Coronary artery (tissue), 2 donors: Measurements from ENCODE around the gene GTF3C6.
"Not testable (repeated sequence)": the region's sequence is repeated elsewhere in the genome, so short reads cannot be mapped to it uniquely, and the experiment has no call there.

Experiments
- DNase-seq: peaks from one replicate; pipeline ENCODE4 v3.0.0-alpha.2; 2017; ENCODE audit warnings: low spot score
- H3K27ac ChIP-seq, 2 donors: fragments of 200-600 bp; sonication (generic); one replicate each; pipeline ENCODE4 v1.5.1; 2016 to 2019
- H3K4me3 ChIP-seq: fragments of 200-600 bp; sonication (generic); 2 replicates; pipeline ENCODE4 v1.5.1; 2016; ENCODE audit warnings: mild to moderate bottlenecking, moderate library complexity
- TF ChIP-seq, protein P1 (sequence below): fragments of 200-600 bp; sonication (generic); IDR thresholded peaks from one replicate; pipeline ENCODE4 v1.5.1; 2019; ENCODE audit warnings: antibody characterized with exemption

Gene GTF3C6

DNA sequence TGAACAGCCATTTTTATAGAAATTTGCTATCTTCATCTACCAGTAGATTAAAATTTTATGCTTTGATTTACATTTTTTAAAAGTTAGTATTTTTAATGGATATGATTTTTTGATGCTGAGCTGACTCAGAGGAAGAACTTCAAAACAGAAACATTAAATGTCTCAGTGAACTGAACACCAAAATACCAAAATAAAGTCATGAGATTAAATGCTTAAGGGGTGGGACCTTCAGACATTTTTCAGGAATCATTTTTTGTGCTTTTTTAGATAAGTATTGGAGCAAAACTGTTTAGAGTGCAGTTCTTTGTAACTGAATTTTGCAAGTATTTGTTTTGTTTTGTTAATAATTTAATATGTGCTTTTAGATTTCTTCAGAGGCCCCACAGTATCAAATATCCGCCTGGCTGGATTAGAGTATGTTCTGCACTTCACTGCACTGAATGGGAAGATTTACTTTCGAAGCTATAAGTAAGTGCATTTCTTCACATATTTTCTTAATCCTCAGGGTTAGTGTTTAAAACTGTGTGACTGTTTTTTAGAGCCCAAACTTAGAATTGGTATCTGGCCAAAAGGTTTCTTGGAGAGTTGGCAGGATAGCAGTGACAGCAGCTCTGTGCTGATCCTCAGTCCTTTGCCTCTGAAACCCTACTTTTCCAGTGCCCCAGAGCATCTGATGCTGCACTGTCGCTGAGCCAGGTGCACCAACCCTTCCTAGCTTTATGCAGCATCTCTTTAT is 57.1 kb downstream of the GTF3C6 start:
- Histone ChIP-seq H3K4me3 (no peak overlapping the region), H3K27ac (peak overlapping the region in 1 of 2 donors; percentile 53)
- DNase-seq: no peak
- TF ChIP-seq, protein P1, sequence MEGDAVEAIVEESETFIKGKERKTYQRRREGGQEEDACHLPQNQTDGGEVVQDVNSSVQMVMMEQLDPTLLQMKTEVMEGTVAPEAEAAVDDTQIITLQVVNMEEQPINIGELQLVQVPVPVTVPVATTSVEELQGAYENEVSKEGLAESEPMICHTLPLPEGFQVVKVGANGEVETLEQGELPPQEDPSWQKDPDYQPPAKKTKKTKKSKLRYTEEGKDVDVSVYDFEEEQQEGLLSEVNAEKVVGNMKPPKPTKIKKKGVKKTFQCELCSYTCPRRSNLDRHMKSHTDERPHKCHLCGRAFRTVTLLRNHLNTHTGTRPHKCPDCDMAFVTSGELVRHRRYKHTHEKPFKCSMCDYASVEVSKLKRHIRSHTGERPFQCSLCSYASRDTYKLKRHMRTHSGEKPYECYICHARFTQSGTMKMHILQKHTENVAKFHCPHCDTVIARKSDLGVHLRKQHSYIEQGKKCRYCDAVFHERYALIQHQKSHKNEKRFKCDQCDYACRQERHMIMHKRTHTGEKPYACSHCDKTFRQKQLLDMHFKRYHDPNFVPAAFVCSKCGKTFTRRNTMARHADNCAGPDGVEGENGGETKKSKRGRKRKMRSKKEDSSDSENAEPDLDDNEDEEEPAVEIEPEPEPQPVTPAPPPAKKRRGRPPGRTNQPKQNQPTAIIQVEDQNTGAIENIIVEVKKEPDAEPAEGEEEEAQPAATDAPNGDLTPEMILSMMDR: no peak

DNA sequence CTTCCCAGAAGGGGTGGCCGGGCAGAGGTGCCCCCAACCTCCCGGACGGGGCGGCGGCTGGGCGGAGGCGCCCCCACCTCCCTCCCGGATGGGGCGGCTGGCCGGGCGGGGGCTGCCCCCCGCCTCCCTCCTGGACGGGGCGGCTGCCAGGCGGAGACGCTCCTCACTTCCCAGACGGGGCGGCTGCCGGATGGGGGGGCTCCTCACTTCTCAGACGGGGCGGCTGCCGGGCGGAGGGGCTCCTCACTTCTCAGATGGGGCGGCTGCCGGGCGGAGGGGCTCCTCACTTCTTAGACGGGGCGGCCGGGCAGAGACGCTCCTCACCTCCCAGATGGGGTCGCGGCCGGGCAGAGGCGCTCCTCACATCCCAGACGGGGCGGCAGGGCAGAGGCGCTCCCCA is 58.7 kb downstream of the GTF3C6 start:
- H3K27ac ChIP-seq, DNase-seq, H3K4me3 ChIP-seq: not testable (repeated sequence)
